CD14-positive monocyte (primary cell): ENCODE measurements around the gene CAMK1D. TPM values are rescaled to one million over a fixed set of nuclear protein-coding genes. Genes with fewer than 3 reads are reported as not detected.

Experiments used
- DNase-seq, 3 donors: peaks; one replicate each; pipeline ENCODE4 v3.0.0-alpha.2; 2011 to 2022
- H2AFZ ChIP-seq: 2 replicates; pipeline ENCODE4 v1.6.0; 2012; ENCODE audit warnings: mild to moderate bottlenecking, low read depth, low read length, inconsistent platforms; ENCODE audit not compliant: insufficient read depth, poor library complexity, severe bottlenecking
- H3K27ac ChIP-seq, 2 donors: 1 replicate in 1 of 2; 2 replicates in 1 of 2; pipeline ENCODE4 v1.5.1; 2012 to 2013; ENCODE audit warnings: low read length in 2 of 2, control low read depth in 1 of 2, inconsistent platforms in 1 of 2, low read depth in 1 of 2, mild to moderate bottlenecking in 1 of 2
- H3K27me3 ChIP-seq, 2 donors: one replicate each; pipeline versions ENCODE4 v1.6.0 to v1.6.1; 2011 to 2013; ENCODE audit warnings: low read length in 2 of 2; ENCODE audit not compliant: control insufficient read depth in 2 of 2, insufficient read depth in 2 of 2
- H3K36me3 ChIP-seq, 2 donors: replicated peaks in 1 of 2; 1 replicate in 1 of 2; 2 replicates in 1 of 2; pipeline versions ENCODE4 v1.5.1 to v1.6.1; 2012 to 2013; ENCODE audit warnings: low read length in 2 of 2, control low read depth in 1 of 2, inconsistent platforms in 1 of 2, mild to moderate bottlenecking in 1 of 2; ENCODE audit not compliant: insufficient read depth in 2 of 2, control insufficient read depth in 1 of 2
- H3K4me1 ChIP-seq, 2 donors: 1 replicate in 1 of 2; 2 replicates in 1 of 2; pipeline versions ENCODE4 v1.5.1 to v1.6.1; 2012 to 2013; ENCODE audit warnings: low read length in 2 of 2, control low read depth in 1 of 2, inconsistent platforms in 1 of 2, mild to moderate bottlenecking in 1 of 2, moderate library complexity in 1 of 2; ENCODE audit not compliant: insufficient read depth in 2 of 2, control insufficient read depth in 1 of 2
- H3K4me2 ChIP-seq: replicated peaks from 2 replicates; pipeline ENCODE3; 2012; ENCODE audit warnings: low read length, moderate library complexity, mild to moderate bottlenecking; ENCODE audit not compliant: poor library complexity, severe bottlenecking; ENCODE audit errors: extremely low read depth
- H3K4me3 ChIP-seq, 3 experiments: fragments of 200-600 bp in 1 of 3; sonication (generic) in 1 of 3; replicated peaks in 1 of 3; 1 replicate in 2 of 3; 2 replicates in 1 of 3; pipeline ENCODE4 v1.5.1; 2011 to 2013; ENCODE audit warnings: low read length in 3 of 3, mild to moderate bottlenecking in 3 of 3, control low read depth in 2 of 3, low read depth in 2 of 3, inconsistent platforms in 1 of 3, moderate library complexity in 1 of 3
- H3K79me2 ChIP-seq: 2 replicates; pipeline ENCODE4 v1.6.0; 2012; ENCODE audit warnings: mild to moderate bottlenecking, control low read depth, inconsistent platforms, low read length, moderate library complexity; ENCODE audit not compliant: insufficient read depth
- H3K9ac ChIP-seq: 2 replicates; pipeline ENCODE4 v1.6.0; 2017; ENCODE audit warnings: low read length, mild to moderate bottlenecking; ENCODE audit not compliant: insufficient read depth, poor library complexity, severe bottlenecking
- H3K9me3 ChIP-seq, 2 donors: replicated peaks in 1 of 2; 1 replicate in 1 of 2; 2 replicates in 1 of 2; pipeline versions ENCODE4 v1.5.1 to v1.6.1; 2012 to 2013; ENCODE audit warnings: low read length in 2 of 2, control low read depth in 1 of 2; ENCODE audit not compliant: control insufficient read depth in 1 of 2, insufficient read depth in 1 of 2
- H4K20me1 ChIP-seq: 2 replicates; pipeline ENCODE4 v1.6.0; 2012; ENCODE audit warnings: mild to moderate bottlenecking, low read length, control low read depth, moderate library complexity; ENCODE audit not compliant: insufficient read depth
- H3K27ac Mint-ChIP-seq, 7 donors: one replicate each; pipeline ENCODE4 v1.8.0; 2020; ENCODE audit warnings: mild to moderate bottlenecking in 7 of 7, mixed read lengths in 7 of 7, moderate library complexity in 6 of 7, inconsistent platforms in 2 of 7
- H3K27me3 Mint-ChIP-seq, 3 donors: one replicate each; pipeline ENCODE4 v1.8.0; 2021 to 2022; ENCODE audit warnings: low read depth in 3 of 3, mild to moderate bottlenecking in 3 of 3, mixed read lengths in 3 of 3, moderate library complexity in 3 of 3, inconsistent platforms in 1 of 3
- H3K36me3 Mint-ChIP-seq, 2 donors: one replicate each; pipeline ENCODE4 v1.8.0; 2020; ENCODE audit warnings: mixed read lengths in 2 of 2, inconsistent platforms in 1 of 2, mild to moderate bottlenecking in 1 of 2
- H3K4me1 Mint-ChIP-seq: one replicate; pipeline ENCODE4 v1.8.0; 2020; ENCODE audit warnings: mild to moderate bottlenecking, mixed read lengths
- H3K4me3 Mint-ChIP-seq, 2 donors: one replicate each; pipeline ENCODE4 v1.8.0; 2020; ENCODE audit warnings: mild to moderate bottlenecking in 2 of 2, mixed read lengths in 2 of 2, moderate library complexity in 1 of 2
- H3K9me3 Mint-ChIP-seq, 7 donors: one replicate each; pipeline ENCODE4 v1.8.0; 2020 to 2022; ENCODE audit warnings: mixed read lengths in 7 of 7, mild to moderate bottlenecking in 6 of 7, moderate library complexity in 6 of 7, inconsistent platforms in 2 of 7
- WGBS: methylation state at CpG from one replicate; pipeline ENCODE4 v1.1.5; 2013; ENCODE audit warnings: missing lambda C conversion rate; ENCODE audit not compliant: insufficient coverage; 5-methylcytosine and 5-hydroxymethylcytosine counted together
- intact Hi-C, 2 donors: fragments of 100-400 bp; cut with micrococcal nuclease; formaldehyde crosslinking; loops; one replicate each; pipeline versions ENCODE4 v1.15.0 to v1.15.1; 2023
- polyA plus RNA-seq, 3 donors: library from polyadenylated mRNA; depleted of rRNA in 1 of 3; unstranded in 2 of 3; stranded (reverse) in 1 of 3; fragments of 300-500 nt in 2 of 3; fragments of >200 nt in 1 of 3; fragmentation: Illumina TruSeq in 2 of 3; gene quantifications; 1 replicate in 2 of 3; 2 replicates in 1 of 3; pipeline ENCODE4 v1.2.3, GENCODE V29; 2012 to 2021
- TF ChIP-seq, protein P1 (sequence below): fragments of 200-600 bp; IDR thresholded peaks from one replicate; pipeline ENCODE4 v1.8.0; 2022; ENCODE audit warnings: antibody characterized with exemption, mild to moderate bottlenecking

The CAMK1D gene
- polyA plus RNA-seq, 3 donors, result 6.7 to 11.8 (median 7.1) TPM

DNA sequence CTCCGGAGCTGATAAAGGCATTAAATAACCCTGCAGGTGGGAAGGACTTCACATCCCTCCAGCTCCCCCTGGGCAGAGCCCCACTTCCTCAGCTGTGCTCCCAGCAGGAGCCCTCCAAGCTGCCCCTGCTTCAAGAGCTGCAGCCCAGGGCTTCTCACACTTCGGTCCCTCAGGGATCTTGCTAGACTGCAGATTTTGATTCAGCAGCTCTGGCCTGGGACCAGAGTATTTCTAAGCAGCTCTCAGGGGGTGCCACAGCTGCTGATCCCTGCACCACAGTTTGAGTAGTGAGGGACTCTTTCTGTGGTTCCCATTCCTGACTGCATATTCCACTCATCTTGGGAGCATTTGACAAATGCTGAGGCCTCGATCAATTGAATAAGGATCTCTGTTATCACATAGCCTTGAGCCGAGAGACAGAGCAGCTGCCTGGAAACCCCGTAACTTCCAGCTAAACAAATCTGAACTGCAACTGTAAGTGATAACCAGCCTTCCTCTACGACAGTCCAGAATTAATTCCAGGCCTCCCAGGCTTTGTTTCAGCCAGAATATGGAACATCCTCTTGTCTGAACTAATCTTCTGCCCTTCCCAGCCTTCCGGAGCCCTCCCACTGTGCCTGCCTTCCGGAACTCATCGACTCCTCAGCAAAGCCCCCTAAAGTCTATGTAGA is 490.7 kb downstream of the CAMK1D start:
- H3K4me2 ChIP-seq, result no peak overlapping the region
- Mint-ChIP-seq H3K27me3 (peaks cover 0 to 4% (median 3%) of the 10 kb centered on the region in 3 donors), H3K4me1 (no peaks in the 10 kb centered on the region), H3K27ac (no peak overlapping the region), H3K9me3 (no peaks in the 10 kb centered on the region), H3K4me3 (no peak overlapping the region), H3K36me3 (no peaks in the 10 kb centered on the region)
- intact Hi-C loops, result no loop called here
- no peak overlapping the region for H3K27ac ChIP-seq
- DNase-seq, result no peak
- WGBS, result 82% methylated on average over 6 of the region's 9 CpGs
- no peaks in the 10 kb centered on the region for H3K27me3 ChIP-seq
- H2AFZ ChIP-seq, result no peak overlapping the region
- no peaks in the 10 kb centered on the region for H4K20me1 ChIP-seq
- H3K4me1 ChIP-seq, result no peaks in the 10 kb centered on the region
- TF ChIP-seq, protein P1, sequence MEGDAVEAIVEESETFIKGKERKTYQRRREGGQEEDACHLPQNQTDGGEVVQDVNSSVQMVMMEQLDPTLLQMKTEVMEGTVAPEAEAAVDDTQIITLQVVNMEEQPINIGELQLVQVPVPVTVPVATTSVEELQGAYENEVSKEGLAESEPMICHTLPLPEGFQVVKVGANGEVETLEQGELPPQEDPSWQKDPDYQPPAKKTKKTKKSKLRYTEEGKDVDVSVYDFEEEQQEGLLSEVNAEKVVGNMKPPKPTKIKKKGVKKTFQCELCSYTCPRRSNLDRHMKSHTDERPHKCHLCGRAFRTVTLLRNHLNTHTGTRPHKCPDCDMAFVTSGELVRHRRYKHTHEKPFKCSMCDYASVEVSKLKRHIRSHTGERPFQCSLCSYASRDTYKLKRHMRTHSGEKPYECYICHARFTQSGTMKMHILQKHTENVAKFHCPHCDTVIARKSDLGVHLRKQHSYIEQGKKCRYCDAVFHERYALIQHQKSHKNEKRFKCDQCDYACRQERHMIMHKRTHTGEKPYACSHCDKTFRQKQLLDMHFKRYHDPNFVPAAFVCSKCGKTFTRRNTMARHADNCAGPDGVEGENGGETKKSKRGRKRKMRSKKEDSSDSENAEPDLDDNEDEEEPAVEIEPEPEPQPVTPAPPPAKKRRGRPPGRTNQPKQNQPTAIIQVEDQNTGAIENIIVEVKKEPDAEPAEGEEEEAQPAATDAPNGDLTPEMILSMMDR, result no peak
- H3K9me3 ChIP-seq, result no peaks in the 10 kb centered on the region
- H3K9ac ChIP-seq, result no peak overlapping the region
- no peak overlapping the region for H3K4me3 ChIP-seq
- no peaks in the 10 kb centered on the region for H3K79me2 ChIP-seq
- no peaks in the 10 kb centered on the region for H3K36me3 ChIP-seq

DNA sequence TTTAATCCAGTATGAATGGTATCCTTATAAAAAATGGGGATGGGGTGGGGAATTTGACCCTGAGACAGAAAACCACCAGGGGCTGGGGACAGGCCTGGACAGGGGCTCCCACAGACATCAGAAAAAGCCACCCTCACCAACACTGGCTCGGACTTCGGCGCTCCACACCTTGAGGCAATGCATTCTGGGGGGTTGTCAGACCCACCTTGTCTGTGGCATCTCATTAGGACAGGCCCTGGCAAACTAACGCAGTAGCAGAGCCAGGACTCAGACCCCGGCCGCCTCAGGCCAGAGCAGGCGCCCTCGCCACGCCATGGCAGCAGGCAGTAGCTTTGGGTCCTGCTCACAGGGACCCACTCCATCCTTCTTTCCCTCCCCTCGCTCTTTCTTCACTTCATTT is 492.1 kb downstream of the CAMK1D start:
- Histone ChIP-seq H3K79me2 (no peaks in the 10 kb centered on the region), H3K9ac (no peak overlapping the region), H2AFZ (no peak overlapping the region), H3K4me3 (no peak overlapping the region), H3K27me3 (no peaks in the 10 kb centered on the region), H3K36me3 (no peaks in the 10 kb centered on the region), H3K4me1 (no peaks in the 10 kb centered on the region), H4K20me1 (no peaks in the 10 kb centered on the region), H3K9me3 (no peaks in the 10 kb centered on the region), H3K4me2 (no peak overlapping the region), H3K27ac (no peak overlapping the region)
- 90% methylated on average over 9 of the region's 10 CpGs for WGBS
- intact Hi-C loops, result no loop called here
- H3K27ac Mint-ChIP-seq, result no peak overlapping the region
- TF ChIP-seq, protein P1, result no peak
- peaks cover 3 to 5% (median 4%) of the 10 kb centered on the region in 3 donors for H3K27me3 Mint-ChIP-seq
- H3K36me3 Mint-ChIP-seq, result no peaks in the 10 kb centered on the region
- no peak for DNase-seq
- H3K4me1 Mint-ChIP-seq, result no peaks in the 10 kb centered on the region
- no peak overlapping the region for H3K4me3 Mint-ChIP-seq
- H3K9me3 Mint-ChIP-seq, result no peaks in the 10 kb centered on the region
